NCI-H2171 (cell line): ENCODE measurements around the gene KRTAP19-2.
"Not testable (repeated sequence)": the region's sequence is repeated elsewhere in the genome, so short reads cannot be mapped to it uniquely, and the experiment has no call there.

ENCODE experiments used
- DNase-seq: peaks from one replicate; lab custom pipeline; 2025; lab: John Stamatoyannopoulos, UW

Gene KRTAP19-2

GRCh38 chr21:30487336-30487735 lies at the start of gene KRTAP19-2:
Gene KRTAP19-2 (minus strand): TSS chr21:30487436. CDS start chr21:30487348, 88 bp downstream.
- no peak for DNase-seq

- no peak for DNase-seq
These were observed 31.6 kb upstream of the KRTAP19-2 start for GRCh38 chr21:30518876-30519275.

- DNase-seq, result no peak
These were observed 28.4 kb upstream of the KRTAP19-2 start for GRCh38 chr21:30515681-30516080.

GRCh38 chr21:30505621-30506205 lies 18.5 kb upstream of the KRTAP19-2 start:
- DNase-seq, result not testable (repeated sequence)

- DNase-seq, result no peak
These were observed 14.8 kb upstream of the KRTAP19-2 start, which contains the start of gene KRTAP19-5 for GRCh38 chr21:30502041-30502440. Gene KRTAP19-5 (minus strand): TSS chr21:30502141. CDS start chr21:30502090, 51 bp downstream.

- no peak for DNase-seq
These were observed 9.8 kb upstream of the KRTAP19-2 start, which contains the start of gene KRTAP19-4 for GRCh38 chr21:30497065-30497464. Gene KRTAP19-4 (minus strand): TSS chr21:30497165. CDS start chr21:30497110, 55 bp downstream.

GRCh38 chr21:30491963-30492428 lies 4.8 kb upstream of the KRTAP19-2 start, which contains the start of gene KRTAP19-3:
Gene KRTAP19-3 (minus strand): TSS chr21:30492013. CDS start chr21:30491957, 56 bp downstream.
- DNase-seq, result no peak

GRCh38 chr21:30486180-30486579 lies 1.1 kb downstream of the KRTAP19-2 start:
- DNase-seq, result no peak

- DNase-seq, result no peak
These were observed 5.1 kb downstream of the KRTAP19-2 start for GRCh38 chr21:30482130-30482529.

- DNase-seq, result no peak
These were observed 7.1 kb downstream of the KRTAP19-2 start, which contains the start of gene KRTAP19-1 for GRCh38 chr21:30480145-30480544. Gene KRTAP19-1 (minus strand): TSS chr21:30480367. CDS start chr21:30480317, 50 bp downstream.

GRCh38 chr21:30479259-30479658 lies 8.0 kb downstream of the KRTAP19-2 start:
- no peak for DNase-seq

- DNase-seq, result no peak
These were observed 9.2 kb downstream of the KRTAP19-2 start for GRCh38 chr21:30478004-30478403.

GRCh38 chr21:30468900-30469714 lies 18.1 kb downstream of the KRTAP19-2 start:
- DNase-seq, result no peak

GRCh38 chr21:30463713-30464112 lies 23.5 kb downstream of the KRTAP19-2 start:
- no peak for DNase-seq

- no peak for DNase-seq
These were observed 38.7 kb downstream of the KRTAP19-2 start for GRCh38 chr21:30448514-30448913.

- DNase-seq, result no peak
These were observed 40.2 kb downstream of the KRTAP19-2 start for GRCh38 chr21:30447056-30447455.

GRCh38 chr21:30444204-30444603 lies 43.0 kb downstream of the KRTAP19-2 start:
- DNase-seq, result no peak

GRCh38 chr21:30443226-30443625 lies 44.0 kb downstream of the KRTAP19-2 start:
- DNase-seq, result no peak

GRCh38 chr21:30439975-30440374 lies 47.3 kb downstream of the KRTAP19-2 start, which contains the start of gene KRTAP15-1:
Gene KRTAP15-1 (plus strand): TSS chr21:30440275. CDS start chr21:30440328, 53 bp downstream.
- DNase-seq, result no peak
